Panc1 (cell line): ENCODE data around the gene DDX27. TPM values are rescaled to one million over a fixed set of nuclear protein-coding genes. Genes with fewer than 3 reads are reported as not detected.
"Not testable (repeated sequence)": the region's sequence is repeated elsewhere in the genome, so short reads cannot be mapped to it uniquely, and the experiment has no call there.

Experiments
- ATAC-seq: fragments of 200-7000 bp; cut with Tn5 transposase; 2 replicates; pipeline ENCODE4 v1.9.1; 2020; ENCODE audit warnings: mild to moderate bottlenecking, moderate library complexity
- BruUV-seq: library from RNA; stranded (reverse); fragments of 400-500 nt; replicated peaks from 2 replicates; lab custom pipeline; 2021; lab: Mats Ljungman, UMichigan
- CTCF ChIA-PET: fragments of 300-600 bp; sonication (Branson Sonifier 250); formaldehyde crosslinking; loops from one replicate; lab custom pipeline; 2022; ENCODE audit warnings: antibody characterized with exemption; lab: Charles Lee
- POLR2A ChIA-PET: fragments of 300-600 bp; sonication (Branson Sonifier 250); formaldehyde crosslinking; loops from one replicate; lab custom pipeline; 2022; ENCODE audit warnings: antibody characterized with exemption; lab: Charles Lee
- DNase-seq: peaks from one replicate; pipeline ENCODE4 v3.0.0-alpha.2; 2010; ENCODE audit warnings: low read depth, low spot score
- H3K27ac ChIP-seq: 2 replicates; pipeline ENCODE4 v1.5.1; 2011; ENCODE audit warnings: mild to moderate bottlenecking, low read length, inconsistent platforms
- H3K27me3 ChIP-seq: fragments of 200-500 bp; sonication (Bioruptor generic); 2 replicates; pipeline ENCODE4 v1.6.0; 2014; ENCODE audit warnings: low read length, inconsistent platforms; ENCODE audit not compliant: control insufficient read depth, insufficient read depth
- H3K36me3 ChIP-seq: fragments of 200-500 bp; sonication (Bioruptor generic); 2 replicates; pipeline ENCODE4 v1.5.1; 2014; ENCODE audit warnings: inconsistent platforms, mild to moderate bottlenecking, low read length, moderate library complexity; ENCODE audit not compliant: control insufficient read depth, insufficient read depth
- H3K4me1 ChIP-seq: 2 replicates; pipeline ENCODE4 v1.5.1; 2011; ENCODE audit warnings: inconsistent platforms, mild to moderate bottlenecking, low read length, moderate library complexity; ENCODE audit not compliant: control insufficient read depth, insufficient read depth
- H3K4me3 ChIP-seq, 2 experiments: 2 replicates each; pipeline ENCODE4 v1.5.1; 2011 to 2012; ENCODE audit warnings: low read depth in 2 of 2, low read length in 2 of 2, mild to moderate bottlenecking in 2 of 2, inconsistent platforms in 1 of 2, moderate library complexity in 1 of 2
- H3K9me3 ChIP-seq: fragments of 200-500 bp; sonication (Bioruptor generic); 2 replicates; pipeline ENCODE4 v1.5.1; 2014; ENCODE audit warnings: low read depth, mild to moderate bottlenecking, inconsistent platforms, low read length, moderate library complexity; ENCODE audit not compliant: control insufficient read depth, insufficient read depth
- POLR2AphosphoS5 ChIP-seq: IDR thresholded peaks from 2 replicates; pipeline ENCODE4 v1.6.1; 2012; ENCODE audit warnings: mild to moderate bottlenecking, low read depth, low read length, moderate library complexity
- SIN3A ChIP-seq: IDR thresholded peaks from 2 replicates; pipeline ENCODE4 v1.6.1; 2012; ENCODE audit warnings: low read depth, mild to moderate bottlenecking, low read length, moderate library complexity, borderline replicate concordance; ENCODE audit not compliant: insufficient read depth
- TCF7L2 ChIP-seq: IDR thresholded peaks from 2 replicates; pipeline ENCODE4 v1.6.1; 2011; ENCODE audit warnings: mild to moderate bottlenecking, low read depth, low read length, inconsistent platforms
- in situ Hi-C: cut with HindIII; loops from 2 replicates; pipeline ENCODE4 v1.10.0; 2016; ENCODE audit warnings: low sequenced_read_pairs, low pct_unique_long_range_greater_than_20kb
- intact Hi-C: fragments of 100-400 bp; cut with micrococcal nuclease; formaldehyde crosslinking; loops from one replicate; pipeline ENCODE4 v1.10.0; 2022; ENCODE audit not compliant: unreplicated experiment
- total RNA-seq: library from RNA; stranded (reverse); gene quantifications from one replicate; pipeline ENCODE4 v1.2.1, GENCODE V29; 2021; ENCODE audit not compliant: unreplicated experiment
- TF ChIP-seq, protein P1 (sequence below), 2 experiments: IDR thresholded peaks; 2 replicates each; pipeline ENCODE4 v1.6.1; 2011 to 2012; ENCODE audit warnings: low read depth in 2 of 2, control low read depth in 1 of 2, low read length in 1 of 2, mild to moderate bottlenecking in 1 of 2, moderate library complexity in 1 of 2; ENCODE audit not compliant: insufficient read depth in 1 of 2
- TF ChIP-seq, protein P2 (sequence below): fragments of 450-650 bp; IDR thresholded peaks from 2 replicates; pipeline ENCODE4 v1.5.1; 2017; ENCODE audit warnings: mild to moderate bottlenecking

The DDX27 gene
- total RNA-seq, 1 experiment from 2014 or later, result 63.4 TPM

DNA sequence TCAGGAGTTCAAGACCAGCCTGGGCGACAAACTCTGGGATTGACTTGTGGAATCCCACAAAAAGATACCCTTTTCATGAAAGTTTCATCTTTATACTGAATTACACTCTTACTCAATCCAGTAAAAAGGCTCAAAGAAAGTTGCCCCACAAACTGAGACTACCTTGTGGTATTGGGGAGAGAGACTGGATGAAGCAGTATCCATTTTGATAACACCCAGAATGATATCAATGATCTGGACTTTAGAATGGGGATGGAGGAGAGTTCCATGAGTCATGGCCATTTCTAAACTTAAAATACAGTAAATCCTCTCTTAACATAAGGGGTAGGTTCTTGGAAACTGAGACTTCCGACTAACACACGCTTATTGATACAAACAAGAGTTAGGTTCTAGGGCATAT is 35.8 kb upstream of the DDX27 start:
- TF ChIP-seq, protein P1, sequence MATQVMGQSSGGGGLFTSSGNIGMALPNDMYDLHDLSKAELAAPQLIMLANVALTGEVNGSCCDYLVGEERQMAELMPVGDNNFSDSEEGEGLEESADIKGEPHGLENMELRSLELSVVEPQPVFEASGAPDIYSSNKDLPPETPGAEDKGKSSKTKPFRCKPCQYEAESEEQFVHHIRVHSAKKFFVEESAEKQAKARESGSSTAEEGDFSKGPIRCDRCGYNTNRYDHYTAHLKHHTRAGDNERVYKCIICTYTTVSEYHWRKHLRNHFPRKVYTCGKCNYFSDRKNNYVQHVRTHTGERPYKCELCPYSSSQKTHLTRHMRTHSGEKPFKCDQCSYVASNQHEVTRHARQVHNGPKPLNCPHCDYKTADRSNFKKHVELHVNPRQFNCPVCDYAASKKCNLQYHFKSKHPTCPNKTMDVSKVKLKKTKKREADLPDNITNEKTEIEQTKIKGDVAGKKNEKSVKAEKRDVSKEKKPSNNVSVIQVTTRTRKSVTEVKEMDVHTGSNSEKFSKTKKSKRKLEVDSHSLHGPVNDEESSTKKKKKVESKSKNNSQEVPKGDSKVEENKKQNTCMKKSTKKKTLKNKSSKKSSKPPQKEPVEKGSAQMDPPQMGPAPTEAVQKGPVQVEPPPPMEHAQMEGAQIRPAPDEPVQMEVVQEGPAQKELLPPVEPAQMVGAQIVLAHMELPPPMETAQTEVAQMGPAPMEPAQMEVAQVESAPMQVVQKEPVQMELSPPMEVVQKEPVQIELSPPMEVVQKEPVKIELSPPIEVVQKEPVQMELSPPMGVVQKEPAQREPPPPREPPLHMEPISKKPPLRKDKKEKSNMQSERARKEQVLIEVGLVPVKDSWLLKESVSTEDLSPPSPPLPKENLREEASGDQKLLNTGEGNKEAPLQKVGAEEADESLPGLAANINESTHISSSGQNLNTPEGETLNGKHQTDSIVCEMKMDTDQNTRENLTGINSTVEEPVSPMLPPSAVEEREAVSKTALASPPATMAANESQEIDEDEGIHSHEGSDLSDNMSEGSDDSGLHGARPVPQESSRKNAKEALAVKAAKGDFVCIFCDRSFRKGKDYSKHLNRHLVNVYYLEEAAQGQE (IDR thresholded peaks at IDR 0.05; ENCODE audit: insufficient read depth in 1 of 2, low read depth in 2 of 2, low read length in 1 of 2), result no peak
- TF ChIP-seq, protein P2, sequence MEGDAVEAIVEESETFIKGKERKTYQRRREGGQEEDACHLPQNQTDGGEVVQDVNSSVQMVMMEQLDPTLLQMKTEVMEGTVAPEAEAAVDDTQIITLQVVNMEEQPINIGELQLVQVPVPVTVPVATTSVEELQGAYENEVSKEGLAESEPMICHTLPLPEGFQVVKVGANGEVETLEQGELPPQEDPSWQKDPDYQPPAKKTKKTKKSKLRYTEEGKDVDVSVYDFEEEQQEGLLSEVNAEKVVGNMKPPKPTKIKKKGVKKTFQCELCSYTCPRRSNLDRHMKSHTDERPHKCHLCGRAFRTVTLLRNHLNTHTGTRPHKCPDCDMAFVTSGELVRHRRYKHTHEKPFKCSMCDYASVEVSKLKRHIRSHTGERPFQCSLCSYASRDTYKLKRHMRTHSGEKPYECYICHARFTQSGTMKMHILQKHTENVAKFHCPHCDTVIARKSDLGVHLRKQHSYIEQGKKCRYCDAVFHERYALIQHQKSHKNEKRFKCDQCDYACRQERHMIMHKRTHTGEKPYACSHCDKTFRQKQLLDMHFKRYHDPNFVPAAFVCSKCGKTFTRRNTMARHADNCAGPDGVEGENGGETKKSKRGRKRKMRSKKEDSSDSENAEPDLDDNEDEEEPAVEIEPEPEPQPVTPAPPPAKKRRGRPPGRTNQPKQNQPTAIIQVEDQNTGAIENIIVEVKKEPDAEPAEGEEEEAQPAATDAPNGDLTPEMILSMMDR, result no peak
- TF ChIP-seq POLR2AphosphoS5 (no peak), TCF7L2 (no peak), SIN3A (no peak)
- intact Hi-C loops, result no loop called here
- H3K27ac ChIP-seq, result no peak overlapping the region
- ATAC-seq (no peak), DNase-seq (no peak)
- no peak overlapping the region for H3K4me3 ChIP-seq
- ChIA-PET CTCF (no interaction called here), POLR2A (interaction anchor here (0.7 kb wide), 1 partner anchor 93 kb away, joined by 5 read pairs; no protein-coding TSS in a partner anchor)
- in situ Hi-C loops, result loop anchor here (10.0 kb wide), 1 partner anchor 49 kb away; no protein-coding TSS in a partner anchor
- peaks cover 40% of the 10 kb centered on the region for H3K4me1 ChIP-seq
- no TSS peak for BruUV-seq
- H3K9me3 ChIP-seq, result no peaks in the 10 kb centered on the region
- H3K36me3 ChIP-seq, result no peaks in the 10 kb centered on the region; the same call in none of the 2 replicates
- no peaks in the 10 kb centered on the region for H3K27me3 ChIP-seq

DNA sequence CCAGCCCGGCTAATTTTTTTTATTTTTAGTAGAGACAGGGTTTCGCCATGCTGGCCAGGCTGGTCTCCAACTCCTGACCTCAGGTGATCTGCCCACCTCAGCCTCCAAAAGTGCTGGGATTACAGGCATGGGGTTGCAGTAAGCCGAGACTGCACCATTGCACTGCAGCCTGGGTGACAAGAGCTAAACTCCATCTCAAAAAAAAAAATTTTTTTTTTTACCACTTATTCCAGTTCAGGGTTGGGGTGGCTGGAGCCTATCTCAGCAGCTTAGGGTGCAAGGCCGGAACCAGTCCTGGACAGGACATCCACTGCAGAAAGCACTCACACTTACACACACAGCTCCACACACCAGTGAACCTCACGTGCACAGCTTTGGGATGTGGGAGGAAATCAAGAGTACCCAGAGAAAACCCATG is 35.1 kb upstream of the DDX27 start:
- H3K27me3 ChIP-seq, DNase-seq, ATAC-seq, intact Hi-C loops, BruUV-seq, CTCF ChIA-PET, H3K9me3 ChIP-seq, H3K4me3 ChIP-seq, H3K36me3 ChIP-seq, H3K27ac ChIP-seq: not testable (repeated sequence)
- peaks cover 40% of the 10 kb centered on the region for H3K4me1 ChIP-seq
- POLR2A ChIA-PET, result interaction anchor here (0.8 kb wide), 1 partner anchor 11 kb away, joined by 3 read pairs; no protein-coding TSS in a partner anchor
- in situ Hi-C loops, result loop anchor here (10.0 kb wide), 1 partner anchor 49 kb away; no protein-coding TSS in a partner anchor

DNA sequence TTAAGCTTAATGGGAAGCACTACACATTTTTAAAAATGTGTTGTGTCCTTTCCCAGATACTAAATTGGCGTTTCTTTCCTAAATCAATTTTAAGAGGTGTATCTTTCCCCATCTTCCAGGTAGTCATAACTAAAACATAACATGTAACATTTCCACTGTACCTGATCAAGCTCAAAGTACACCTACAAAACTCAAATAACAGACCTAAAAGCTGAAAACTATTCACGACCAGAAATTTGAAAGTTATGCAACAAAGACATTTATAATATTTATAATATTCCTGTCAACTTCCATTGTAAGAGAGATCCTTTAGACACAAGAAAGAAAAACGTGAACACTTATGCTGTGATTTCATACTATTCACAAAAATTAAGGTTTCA is 34.5 kb upstream of the DDX27 start:
- no peaks in the 10 kb centered on the region for H3K27me3 ChIP-seq
- no TSS peak for BruUV-seq
- no peak overlapping the region for H3K4me3 ChIP-seq
- no peaks in the 10 kb centered on the region; the same call in none of the 2 replicates for H3K36me3 ChIP-seq
- intact Hi-C loops, result no loop called here
- ChIA-PET CTCF (no interaction called here), POLR2A (interaction anchor here (0.8 kb wide), 1 partner anchor 11 kb away, joined by 3 read pairs; no protein-coding TSS in a partner anchor)
- ATAC-seq (no peak), DNase-seq (no peak)
- H3K4me1 ChIP-seq, result peaks cover 36% of the 10 kb centered on the region
- H3K9me3 ChIP-seq, result no peaks in the 10 kb centered on the region
- TF ChIP-seq POLR2AphosphoS5 (no peak), SIN3A (no peak), TCF7L2 (no peak)
- TF ChIP-seq, protein P1 (IDR thresholded peaks at IDR 0.05; ENCODE audit: insufficient read depth in 1 of 2, low read depth in 2 of 2, low read length in 1 of 2), result no peak
- in situ Hi-C loops, result loop anchor here (10.0 kb wide), 1 partner anchor 50 kb away; no protein-coding TSS in a partner anchor
- no peak overlapping the region for H3K27ac ChIP-seq
